ENCODE data around the gene TGFB1I1.

DNA sequence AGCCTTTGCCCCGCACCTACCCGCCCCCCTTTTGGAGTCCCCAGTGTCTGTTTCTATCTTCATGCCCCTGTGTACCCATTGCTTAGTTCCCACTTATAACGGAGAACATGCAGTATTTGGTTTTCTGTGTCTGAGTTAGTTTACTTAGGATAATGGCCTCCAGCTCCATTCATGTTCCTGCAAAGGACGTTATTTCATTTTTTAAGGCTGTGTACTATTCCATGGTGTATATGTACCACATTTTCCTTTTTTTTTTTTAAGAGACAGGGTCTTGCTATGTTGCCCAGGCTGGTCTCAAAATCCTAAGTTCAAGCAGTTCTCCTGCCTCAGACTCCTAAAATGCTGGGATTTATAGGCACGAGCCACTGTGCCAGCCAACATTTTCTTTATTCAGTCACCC, 4.1 kb upstream of the TGFB1I1 start:
- TF ChIP-seq, protein P1, sequence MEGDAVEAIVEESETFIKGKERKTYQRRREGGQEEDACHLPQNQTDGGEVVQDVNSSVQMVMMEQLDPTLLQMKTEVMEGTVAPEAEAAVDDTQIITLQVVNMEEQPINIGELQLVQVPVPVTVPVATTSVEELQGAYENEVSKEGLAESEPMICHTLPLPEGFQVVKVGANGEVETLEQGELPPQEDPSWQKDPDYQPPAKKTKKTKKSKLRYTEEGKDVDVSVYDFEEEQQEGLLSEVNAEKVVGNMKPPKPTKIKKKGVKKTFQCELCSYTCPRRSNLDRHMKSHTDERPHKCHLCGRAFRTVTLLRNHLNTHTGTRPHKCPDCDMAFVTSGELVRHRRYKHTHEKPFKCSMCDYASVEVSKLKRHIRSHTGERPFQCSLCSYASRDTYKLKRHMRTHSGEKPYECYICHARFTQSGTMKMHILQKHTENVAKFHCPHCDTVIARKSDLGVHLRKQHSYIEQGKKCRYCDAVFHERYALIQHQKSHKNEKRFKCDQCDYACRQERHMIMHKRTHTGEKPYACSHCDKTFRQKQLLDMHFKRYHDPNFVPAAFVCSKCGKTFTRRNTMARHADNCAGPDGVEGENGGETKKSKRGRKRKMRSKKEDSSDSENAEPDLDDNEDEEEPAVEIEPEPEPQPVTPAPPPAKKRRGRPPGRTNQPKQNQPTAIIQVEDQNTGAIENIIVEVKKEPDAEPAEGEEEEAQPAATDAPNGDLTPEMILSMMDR (IDR thresholded peaks at IDR 0.05; ENCODE audit: poor library complexity, severe bottlenecking): no peak
- no peak for TF ChIP-seq POLR2AphosphoS5 (IDR thresholded peaks at IDR 0.05)
- no peak for TF ChIP-seq MXI1 (conservative IDR thresholded peaks at IDR 0.05; ENCODE audit: poor library complexity, severe bottlenecking)
- no peak for TF ChIP-seq TAF1 (IDR thresholded peaks at IDR 0.05; ENCODE audit: low read depth)
- no peak for TF ChIP-seq EP300 (conservative IDR thresholded peaks at IDR 0.05; ENCODE audit: poor library complexity, severe bottlenecking)
- no peak for TF ChIP-seq SMC3 (conservative IDR thresholded peaks at IDR 0.05; ENCODE audit: poor library complexity)
- TF ChIP-seq, protein P2, sequence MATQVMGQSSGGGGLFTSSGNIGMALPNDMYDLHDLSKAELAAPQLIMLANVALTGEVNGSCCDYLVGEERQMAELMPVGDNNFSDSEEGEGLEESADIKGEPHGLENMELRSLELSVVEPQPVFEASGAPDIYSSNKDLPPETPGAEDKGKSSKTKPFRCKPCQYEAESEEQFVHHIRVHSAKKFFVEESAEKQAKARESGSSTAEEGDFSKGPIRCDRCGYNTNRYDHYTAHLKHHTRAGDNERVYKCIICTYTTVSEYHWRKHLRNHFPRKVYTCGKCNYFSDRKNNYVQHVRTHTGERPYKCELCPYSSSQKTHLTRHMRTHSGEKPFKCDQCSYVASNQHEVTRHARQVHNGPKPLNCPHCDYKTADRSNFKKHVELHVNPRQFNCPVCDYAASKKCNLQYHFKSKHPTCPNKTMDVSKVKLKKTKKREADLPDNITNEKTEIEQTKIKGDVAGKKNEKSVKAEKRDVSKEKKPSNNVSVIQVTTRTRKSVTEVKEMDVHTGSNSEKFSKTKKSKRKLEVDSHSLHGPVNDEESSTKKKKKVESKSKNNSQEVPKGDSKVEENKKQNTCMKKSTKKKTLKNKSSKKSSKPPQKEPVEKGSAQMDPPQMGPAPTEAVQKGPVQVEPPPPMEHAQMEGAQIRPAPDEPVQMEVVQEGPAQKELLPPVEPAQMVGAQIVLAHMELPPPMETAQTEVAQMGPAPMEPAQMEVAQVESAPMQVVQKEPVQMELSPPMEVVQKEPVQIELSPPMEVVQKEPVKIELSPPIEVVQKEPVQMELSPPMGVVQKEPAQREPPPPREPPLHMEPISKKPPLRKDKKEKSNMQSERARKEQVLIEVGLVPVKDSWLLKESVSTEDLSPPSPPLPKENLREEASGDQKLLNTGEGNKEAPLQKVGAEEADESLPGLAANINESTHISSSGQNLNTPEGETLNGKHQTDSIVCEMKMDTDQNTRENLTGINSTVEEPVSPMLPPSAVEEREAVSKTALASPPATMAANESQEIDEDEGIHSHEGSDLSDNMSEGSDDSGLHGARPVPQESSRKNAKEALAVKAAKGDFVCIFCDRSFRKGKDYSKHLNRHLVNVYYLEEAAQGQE (IDR thresholded peaks at IDR 0.05; ENCODE audit: borderline replicate concordance): no peak
- no peak for TF ChIP-seq RAD21 (conservative IDR thresholded peaks at IDR 0.05)
- no peak for TF ChIP-seq EZH2 (IDR thresholded peaks at IDR 0.05; ENCODE audit: borderline replicate concordance, insufficient read depth, low read length, poor library complexity, severe bottlenecking)
